Measurements from ENCODE around the gene AK1.
"Not testable (repeated sequence)": the region's sequence is repeated elsewhere in the genome, so short reads cannot be mapped to it uniquely, and the experiment has no call there.

The AK1 gene

GRCh38 chr9:127884427-127884911 lies 7.0 kb upstream of the AK1 start:
- peak; percentile 72 for DNase-seq (ENCODE audit: low spot score)

DNA sequence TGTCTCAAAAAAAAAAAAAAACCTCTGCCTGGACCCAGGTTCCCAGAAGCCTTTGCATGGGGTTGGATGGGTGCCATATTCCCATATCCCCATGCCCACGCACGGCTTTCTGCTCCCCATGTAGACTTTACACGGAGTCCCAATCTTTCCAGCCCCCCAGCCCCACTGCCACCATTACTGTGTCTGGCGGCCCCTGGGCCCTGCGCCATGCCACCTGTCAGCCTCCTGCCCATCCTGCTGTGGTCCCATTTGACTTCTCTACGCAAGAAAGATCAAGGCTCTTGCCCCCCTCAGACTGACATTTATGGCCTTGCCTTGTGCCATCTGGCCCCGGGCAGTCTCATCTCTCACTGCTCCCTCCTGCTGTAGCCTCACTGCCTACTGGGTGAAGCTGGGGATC lies 6.5 kb upstream of the AK1 start:
- DNase-seq (ENCODE audit: low spot score): no peak

GRCh38 chr9:127881715-127882114 lies 4.2 kb upstream of the AK1 start:
- not testable (repeated sequence) for DNase-seq (ENCODE audit: low spot score)

DNA sequence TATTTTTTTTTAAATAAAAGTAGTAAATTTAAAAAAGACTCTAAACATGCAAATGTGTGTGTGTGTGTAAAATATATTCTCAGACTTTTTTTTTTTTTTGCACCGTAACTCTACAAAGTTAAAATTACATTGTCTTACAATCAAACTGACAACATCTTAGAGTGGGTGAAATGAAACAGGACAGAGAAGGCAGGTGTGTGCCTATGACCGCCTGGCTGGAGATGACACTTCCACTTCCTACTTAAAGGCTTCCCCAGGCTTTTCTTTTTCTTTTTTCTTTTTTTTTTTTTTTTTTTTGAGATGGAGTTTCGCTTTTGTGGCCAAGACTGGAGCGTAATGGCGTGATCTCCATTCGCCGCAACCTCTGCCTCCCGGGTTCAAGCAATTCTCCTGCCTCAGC lies 2.7 kb upstream of the AK1 start:
- DNase-seq (ENCODE audit: low spot score): no peak

DNA sequence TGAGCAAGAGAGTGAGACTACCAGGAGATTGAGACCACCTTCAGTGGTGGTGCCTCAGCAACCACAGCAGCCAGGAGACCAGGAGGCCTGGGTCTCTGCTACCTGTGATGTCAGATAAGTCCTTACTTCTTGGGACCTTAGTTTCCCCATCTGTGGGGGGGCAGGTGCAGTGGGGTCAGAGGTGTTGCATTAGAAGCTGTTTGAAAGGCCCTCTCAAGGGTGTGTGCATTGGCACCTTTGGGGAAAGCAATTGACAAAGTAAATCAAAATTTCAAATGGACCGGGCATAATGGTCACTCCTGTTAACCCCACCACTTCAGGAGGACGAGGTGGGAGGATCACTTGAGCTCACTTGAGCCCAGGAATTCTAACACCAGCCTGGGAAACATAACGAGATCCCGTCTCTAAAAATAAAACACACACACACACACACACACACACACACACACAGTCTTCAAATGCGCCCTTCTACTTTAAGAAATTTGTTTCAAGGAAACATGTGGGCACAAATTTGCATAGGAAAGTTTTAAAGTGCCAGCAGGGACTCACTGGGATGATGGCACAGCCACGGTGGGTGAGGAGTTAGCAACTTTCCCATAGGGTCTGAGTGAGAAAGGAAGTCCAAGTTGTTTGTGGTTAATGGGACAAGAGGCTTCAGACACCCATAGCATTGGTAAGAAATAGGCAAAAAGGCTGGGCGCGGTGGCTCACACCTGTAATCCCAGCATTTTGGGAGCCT lies 1.3 kb upstream of the AK1 start:
- no peak for DNase-seq (ENCODE audit: low spot score)

- DNase-seq (ENCODE audit: low spot score): no peak
Measured at GRCh38 chr9:127878001-127878651, 651 bp upstream of the AK1 start.

DNA sequence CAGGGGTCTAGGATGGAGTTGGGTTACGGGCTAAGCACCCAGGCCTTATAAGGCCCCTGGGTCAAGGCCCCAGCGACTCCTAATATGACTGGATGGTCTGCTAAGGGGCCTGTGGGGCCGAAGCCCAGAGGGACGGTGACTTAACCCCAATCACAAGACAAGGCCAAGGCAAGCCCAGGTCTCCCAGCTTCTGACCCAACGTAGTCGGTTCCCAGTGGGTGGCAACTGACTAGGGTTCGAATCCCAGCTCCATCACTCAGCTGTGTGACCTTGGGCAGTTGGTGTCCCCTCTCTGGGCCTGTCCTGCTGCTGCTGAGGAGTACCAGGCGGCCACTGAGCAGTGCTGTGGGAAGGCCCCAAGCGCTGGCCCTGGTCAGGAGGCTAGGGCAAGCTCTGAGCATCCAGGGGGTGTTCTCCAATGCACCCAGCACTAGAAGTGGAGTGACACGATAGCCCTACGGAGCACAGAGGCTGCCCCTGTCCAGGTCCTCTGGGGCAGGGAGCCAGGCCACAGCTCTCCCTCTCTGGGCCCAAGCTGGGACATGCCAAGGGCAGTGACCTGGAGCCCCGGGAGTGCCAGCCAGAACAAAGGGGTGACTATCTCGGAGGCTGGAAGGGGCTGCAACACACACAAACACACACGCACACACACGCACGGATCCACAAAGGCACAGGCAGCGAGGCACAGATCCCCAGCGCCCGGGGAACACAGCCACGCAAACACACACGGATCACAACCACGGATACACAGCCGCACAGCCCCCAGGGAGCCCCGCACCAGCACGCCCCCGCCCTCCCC lies 512 bp downstream of the AK1 start:
- DNase-seq (ENCODE audit: low spot score): peak; percentile 32

GRCh38 chr9:127876026-127876763 lies 1.3 kb downstream of the AK1 start:
- peak; percentile 33 for DNase-seq (ENCODE audit: low spot score)

GRCh38 chr9:127875306-127875966 lies 2.0 kb downstream of the AK1 start:
- no peak for DNase-seq (ENCODE audit: low spot score)

GRCh38 chr9:127874301-127875221 lies 2.9 kb downstream of the AK1 start:
- no peak for DNase-seq (ENCODE audit: low spot score)

DNA sequence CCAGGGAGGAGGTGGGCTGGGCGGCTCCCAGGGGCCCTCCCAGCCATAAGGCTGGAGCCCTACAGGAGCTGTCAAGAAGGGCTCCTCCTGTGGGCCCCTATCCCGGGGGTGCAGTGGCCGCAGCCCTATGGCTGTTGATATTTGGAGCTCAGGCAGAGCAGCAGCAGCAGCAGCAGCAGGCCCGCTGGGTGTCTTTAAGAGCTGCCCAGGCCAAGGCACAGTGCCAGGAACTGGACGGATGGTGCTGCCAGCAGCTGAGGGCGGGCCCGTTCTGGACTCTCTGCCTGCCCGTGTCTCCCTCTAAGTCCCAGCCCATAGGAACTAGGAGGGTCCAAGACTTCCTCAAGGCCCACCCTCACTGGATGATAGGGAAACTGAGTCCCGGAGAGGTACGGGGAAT lies 3.6 kb downstream of the AK1 start:
- DNase-seq (ENCODE audit: low spot score): no peak

- DNase-seq (ENCODE audit: low spot score): no peak
Measured at GRCh38 chr9:127873223-127873691, 4.2 kb downstream of the AK1 start.

GRCh38 chr9:127872369-127873222 lies 4.9 kb downstream of the AK1 start:
- DNase-seq (ENCODE audit: low spot score): no peak

- no peak for DNase-seq (ENCODE audit: low spot score)
Measured at GRCh38 chr9:127871531-127871930, 5.9 kb downstream of the AK1 start.

DNA sequence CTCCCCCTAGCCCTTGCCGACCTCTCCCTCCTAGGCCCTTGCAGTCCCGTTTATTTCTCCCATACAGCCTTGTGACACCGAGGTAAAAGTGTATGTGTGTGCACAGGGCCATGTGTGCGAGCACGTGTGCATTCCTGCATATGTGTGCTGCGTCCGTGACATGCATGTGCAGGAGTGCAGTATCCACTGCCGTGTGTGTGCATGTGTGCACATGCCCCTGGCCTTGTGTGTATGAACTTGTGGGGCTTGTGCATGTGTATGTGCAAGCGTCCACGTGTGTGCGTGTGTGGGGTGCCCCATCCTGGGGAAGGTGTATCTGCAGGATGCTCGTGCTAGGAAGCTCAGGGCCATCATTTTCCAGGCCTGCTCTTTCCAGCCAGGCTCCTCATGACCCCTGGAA lies 6.6 kb downstream of the AK1 start:
- no peak for DNase-seq (ENCODE audit: low spot score)

- not testable (repeated sequence) for DNase-seq (ENCODE audit: low spot score)
Measured at GRCh38 chr9:127870153-127870491, 7.4 kb downstream of the AK1 start.

- DNase-seq (ENCODE audit: low spot score): peak; percentile 92
Measured at GRCh38 chr9:127869310-127870152, 7.9 kb downstream of the AK1 start.

- no peak for DNase-seq (ENCODE audit: low spot score)
Measured at GRCh38 chr9:127868278-127868902, 9.1 kb downstream of the AK1 start.
